ENCODE results near the gene ST3GAL5. TPM values are rescaled to one million over a fixed set of nuclear protein-coding genes. Genes with fewer than 3 reads are reported as not detected.

ST3GAL5 gene
- total and polyA plus RNA-seq, 2 of the 8 experiments (the other 6 are each of a cell fraction or from before 2014, with no cell fraction given), result 1.9 to 4.5 TPM

DNA sequence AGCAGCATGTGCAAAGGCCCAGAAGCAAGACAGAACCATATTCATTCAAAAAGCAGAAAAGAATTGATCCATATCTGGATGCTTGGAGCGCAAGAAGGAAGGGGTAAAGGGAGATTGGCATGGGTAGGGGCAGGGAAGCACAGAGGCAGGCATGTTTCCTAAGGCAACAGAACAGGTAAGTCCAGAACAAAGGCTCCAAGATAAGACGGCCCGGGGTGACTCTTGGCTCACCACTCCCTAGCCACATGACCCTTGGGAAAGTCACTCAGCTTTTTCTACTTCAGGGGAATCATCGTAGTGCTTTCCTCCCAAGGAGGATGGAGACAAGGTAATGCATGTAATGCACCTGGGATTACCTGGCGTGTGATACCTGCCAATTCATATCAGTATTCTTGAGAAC, 37.7 kb upstream of the ST3GAL5 start (continued):
- TF ChIP-seq EGR1 (IDR thresholded peaks at IDR 0.05; ENCODE audit: borderline replicate concordance, low read depth, low read length) (no peak), TEAD4 (IDR thresholded peaks at IDR 0.05; ENCODE audit: low read depth, low read length) (no peak)

Measured in H1 (cell line).